Breast epithelium (tissue), 4 donors: ENCODE measurements around the gene C1QTNF1. TPM values are rescaled to one million over a fixed set of nuclear protein-coding genes. Genes with fewer than 3 reads are reported as not detected.
"Not testable (repeated sequence)": the region's sequence is repeated elsewhere in the genome, so short reads cannot be mapped to it uniquely, and the experiment has no call there.

Source experiments
- DNase-seq, 2 donors: peaks; one replicate each; pipeline ENCODE4 v3.0.0-alpha.2; 2019; ENCODE audit warnings: low spot score in 2 of 2
- H3K27ac ChIP-seq, 2 donors: fragments of 200-600 bp; sonication (generic) in 1 of 2; one replicate each; pipeline ENCODE4 v1.5.1; 2016 to 2019; ENCODE audit warnings: mild to moderate bottlenecking in 1 of 2
- H3K27me3 ChIP-seq, 2 donors: fragments of 200-600 bp; sonication (generic) in 1 of 2; one replicate each; pipeline versions ENCODE4 v1.5.1 to v1.6.0; 2017 to 2019; ENCODE audit warnings: control low read depth in 1 of 2, mild to moderate bottlenecking in 1 of 2
- H3K36me3 ChIP-seq: fragments of 200-600 bp; one replicate; pipeline ENCODE4 v1.5.1; 2019
- H3K4me1 ChIP-seq, 2 donors: fragments of 200-600 bp; sonication (generic); one replicate each; pipeline ENCODE4 v1.5.1; 2016 to 2019; ENCODE audit warnings: control low read depth in 1 of 2
- H3K4me3 ChIP-seq, 3 donors: fragments of 200-600 bp; sonication (generic); 1 replicate in 2 of 3; 2 replicates in 1 of 3; pipeline ENCODE4 v1.5.1; 2016 to 2019; ENCODE audit warnings: mild to moderate bottlenecking in 3 of 3, moderate library complexity in 2 of 3
- H3K9me3 ChIP-seq, 2 donors: fragments of 200-600 bp; sonication (generic) in 1 of 2; one replicate each; pipeline ENCODE4 v1.5.1; 2016 to 2019; ENCODE audit warnings: control low read depth in 1 of 2
- CTCF ChIP-seq, 3 donors: fragments of 450-650 bp; IDR thresholded peaks; one replicate each; pipeline ENCODE4 v1.5.1; 2016 to 2017; ENCODE audit warnings: antibody characterized with exemption in 3 of 3, mild to moderate bottlenecking in 3 of 3, moderate library complexity in 3 of 3
- POLR2A ChIP-seq: fragments of 450-650 bp; IDR thresholded peaks from one replicate; pipeline ENCODE4 v1.6.1; 2016; ENCODE audit warnings: antibody characterized with exemption, mild to moderate bottlenecking, moderate library complexity
- POLR2AphosphoS5 ChIP-seq, 3 donors: sonication (generic); formaldehyde crosslinking; IDR thresholded peaks; one replicate each; pipeline ENCODE4 v1.6.1; 2017; ENCODE audit warnings: antibody characterized with exemption in 3 of 3
- intact Hi-C: fragments of 100-400 bp; cut with DNase I; formaldehyde crosslinking; loops from one replicate; pipeline ENCODE4 v1.15.1; 2023; ENCODE audit warnings: low total_unique reads
- total RNA-seq, 3 donors: library from RNA; depleted of rRNA; stranded (reverse); fragments of >200 nt; gene quantifications; one replicate each; pipeline ENCODE4 v1.1.0, GENCODE V29; 2016

Gene C1QTNF1
- total RNA-seq, 3 donors from 2014 or later: 54.0 to 326 (median 61.9) TPM

- no peak for DNase-seq
- TF ChIP-seq CTCF (IDR thresholded peaks at IDR 0.05) (no peak), POLR2A (no peak), POLR2AphosphoS5 (IDR thresholded peaks at IDR 0.05) (no peak)
- no peak overlapping the region for H3K4me3 ChIP-seq
- no peaks in the 10 kb centered on the region for H3K4me1 ChIP-seq
- intact Hi-C loops: no loop called here
- H3K27me3 ChIP-seq: no peaks in the 10 kb centered on the region
- H3K27ac ChIP-seq: no peak overlapping the region
- no peaks in the 10 kb centered on the region for H3K36me3 ChIP-seq
- H3K9me3 ChIP-seq: no peaks in the 10 kb centered on the region
These were observed 48.6 kb downstream of the C1QTNF1 start for GRCh38 chr17:79072544-79072943.

- H3K27ac ChIP-seq: no peak overlapping the region
- no peak overlapping the region for H3K4me3 ChIP-seq
- DNase-seq: no peak
- TF ChIP-seq POLR2A (no peak), POLR2AphosphoS5 (IDR thresholded peaks at IDR 0.05) (no peak), CTCF (IDR thresholded peaks at IDR 0.05) (no peak)
- no peaks in the 10 kb centered on the region for H3K4me1 ChIP-seq
- H3K27me3 ChIP-seq: no peaks in the 10 kb centered on the region
- no peaks in the 10 kb centered on the region for H3K9me3 ChIP-seq
- H3K36me3 ChIP-seq: no peaks in the 10 kb centered on the region
- intact Hi-C loops: no loop called here
These were observed 49.2 kb downstream of the C1QTNF1 start for GRCh38 chr17:79073016-79073705.

- Histone ChIP-seq H3K9me3 (no peaks in the 10 kb centered on the region), H3K27me3 (no peaks in the 10 kb centered on the region), H3K27ac (no peak overlapping the region), H3K4me1 (no peaks in the 10 kb centered on the region), H3K36me3 (no peaks in the 10 kb centered on the region), H3K4me3 (no peak overlapping the region)
- no peak for DNase-seq
- intact Hi-C loops: no loop called here
- TF ChIP-seq POLR2A (no peak), POLR2AphosphoS5 (IDR thresholded peaks at IDR 0.05) (no peak), CTCF (IDR thresholded peaks at IDR 0.05) (no peak)
These were observed 49.7 kb downstream of the C1QTNF1 start for GRCh38 chr17:79073706-79074088.

- H3K27me3 ChIP-seq, DNase-seq, H3K9me3 ChIP-seq, H3K4me1 ChIP-seq, intact Hi-C loops, H3K36me3 ChIP-seq: not testable (repeated sequence)
- Histone ChIP-seq H3K27ac (peak overlapping the region; percentile 85 to 90), H3K4me3 (peak overlapping the region; percentile 82 to 98 (median 95))
These were observed 50.2 kb downstream of the C1QTNF1 start for GRCh38 chr17:79074121-79074648.

- Histone ChIP-seq H3K4me3 (peak within 1 kb of the TSS; percentile 82 to 98 (median 95)), H3K36me3 (no peaks in the 10 kb centered on the region), H3K27ac (peak within 1 kb of the TSS; percentile 85 to 90), H3K4me1 (no peaks in the 10 kb centered on the region), H3K27me3 (no peaks in the 10 kb centered on the region), H3K9me3 (no peaks in the 10 kb centered on the region)
- intact Hi-C loops: no loop called here
- TF ChIP-seq POLR2AphosphoS5 (IDR thresholded peaks at IDR 0.05): peak in 1 of 3 donors; percentile 18
- no peak for TF ChIP-seq CTCF (IDR thresholded peaks at IDR 0.05)
- peak; percentile 93 to 95 for DNase-seq
These were observed 50.9 kb downstream of the C1QTNF1 start, which contains the start of gene ENGASE for GRCh38 chr17:79074649-79075445. ENGASE (plus strand) TSS chr17:79074824; CDS start chr17:79074945, 121 bp downstream.
